HepG2 (cell line): Measurements from ENCODE around the gene P2RY6. TPM values are rescaled to one million over a fixed set of nuclear protein-coding genes. Genes with fewer than 3 reads are reported as not detected.
A peak's percentile ranks its signal among the peaks of the same experiment; 100 is the strongest.

Experiments used
- CENPT ChIP-seq: sonication (generic); formaldehyde crosslinking; IDR thresholded peaks from 2 replicates; pipeline ENCODE4 v1.8.0; 2022; ENCODE audit warnings: low read depth, mild to moderate bottlenecking, moderate library complexity, missing genetic modification reagents
- CREB1 ChIP-seq, 2 experiments: fragments of 450-650 bp in 1 of 2; IDR thresholded peaks; 2 replicates each; pipeline ENCODE4 v1.6.1; 2016 to 2017; ENCODE audit warnings: control low read depth in 1 of 2, mild to moderate bottlenecking in 1 of 2, missing compliant biosample characterization in 1 of 2, missing genetic modification characterization in 1 of 2
- EED ChIP-seq: sonication (generic); formaldehyde crosslinking; IDR thresholded peaks from 2 replicates; pipeline ENCODE4 v1.5.0; 2020; ENCODE audit warnings: mild to moderate bottlenecking, missing genetic modification reagents
- HNF4A ChIP-seq: sonication (generic); formaldehyde crosslinking; IDR thresholded peaks from 2 replicates; pipeline ENCODE4 v1.4.0; 2020; ENCODE audit warnings: missing genetic modification reagents
- MAZ ChIP-seq, 2 experiments: sonication (generic) in 1 of 2; formaldehyde crosslinking in 1 of 2; IDR thresholded peaks; 2 replicates each; pipeline versions ENCODE4 v1.5.0 to v1.6.1; 2012 to 2020; ENCODE audit warnings: low read depth in 2 of 2, mild to moderate bottlenecking in 2 of 2, borderline replicate concordance in 1 of 2, improper control_type of control experiment in 1 of 2, low read length in 1 of 2, missing genetic modification reagents in 1 of 2, moderate library complexity in 1 of 2
- NCOA2 ChIP-seq: sonication (generic); formaldehyde crosslinking; IDR thresholded peaks from 2 replicates; pipeline ENCODE4 v1.8.0; 2022; ENCODE audit warnings: inconsistent platforms
- THAP9 ChIP-seq: sonication (generic); formaldehyde crosslinking; IDR thresholded peaks from 2 replicates; pipeline ENCODE4; 2020; ENCODE audit warnings: missing genetic modification reagents, mild to moderate bottlenecking, borderline replicate concordance
- ZC3H4 ChIP-seq: sonication (generic); formaldehyde crosslinking; IDR thresholded peaks from 2 replicates; pipeline ENCODE4 v1.4.0; 2020; ENCODE audit warnings: missing genetic modification reagents, borderline replicate concordance
- ZNF329 ChIP-seq: sonication (generic); formaldehyde crosslinking; IDR thresholded peaks from 2 replicates; pipeline ENCODE4 v1.9.0; 2021; ENCODE audit warnings: low read depth, mild to moderate bottlenecking, missing genetic modification reagents
- ZNF597 ChIP-seq: sonication (generic); formaldehyde crosslinking; IDR thresholded peaks from 2 replicates; pipeline ENCODE4 v1.5.0; 2020; ENCODE audit warnings: missing genetic modification reagents
- ZNF7 ChIP-seq: IDR thresholded peaks from 2 replicates; pipeline ENCODE4 v1.6.1; 2016; ENCODE audit warnings: missing biosample characterization, missing genetic modification reagents
- ZNF703 ChIP-seq: sonication (generic); formaldehyde crosslinking; IDR thresholded peaks from 2 replicates; pipeline ENCODE4 v1.5.1; 2020; ENCODE audit warnings: missing genetic modification reagents, mild to moderate bottlenecking, moderate library complexity, borderline replicate concordance
- polyA plus RNA-seq, 8 experiments: library from polyadenylated mRNA; depleted of rRNA in 3 of 8; stranded (reverse) in 7 of 8; unstranded in 1 of 8; fragments of >200 nt; fragmentation: Illumina TruSeq in 4 of 8; extraction: Trizol in 4 of 8; gene quantifications; 2 replicates each; pipeline versions ENCODE4 v1.2.1 to v1.2.3, GENCODE V29; 2011 to 2016; ENCODE audit warnings: low read depth in 4 of 8, missing spikeins in 1 of 8, mixed read lengths in 1 of 8; ENCODE audit not compliant: insufficient read depth in 1 of 8
- total RNA-seq, 5 experiments: library from RNA; depleted of rRNA; stranded (reverse); fragments of >200 nt; fragmentation: Illumina TruSeq; extraction: Trizol; gene quantifications; 2 replicates each; pipeline ENCODE4 v1.2.3, GENCODE V29; 2016; ENCODE audit warnings: low read depth in 1 of 5
- TF ChIP-seq, protein P1 (sequence below), 2 experiments: IDR thresholded peaks; 2 replicates each; pipeline ENCODE4 v1.6.1; 2011 to 2012; ENCODE audit warnings: low read length in 2 of 2, borderline replicate concordance in 1 of 2, low read depth in 1 of 2, mild to moderate bottlenecking in 1 of 2, moderate library complexity in 1 of 2
- TF ChIP-seq, protein P2 (sequence below): sonication (generic); formaldehyde crosslinking; IDR thresholded peaks from 2 replicates; pipeline ENCODE4 v1.9.0; 2022; ENCODE audit warnings: missing genetic modification reagents, mild to moderate bottlenecking, borderline replicate concordance

The P2RY6 gene
- total and polyA plus RNA-seq, 2 of the 13 experiments (the other 11 are each of a cell fraction or from before 2014, with no cell fraction given), result 0.09 to 0.29 TPM

GRCh38 chr11:73242251-73243092, 29.7 kb upstream of the P2RY6 start (continued):
- TF ChIP-seq ZNF597 (CRISPR knock-in tag), result no peak
- no peak for TF ChIP-seq NCOA2 (CRISPR knock-in tag)
- TF ChIP-seq ZNF329 (CRISPR knock-in tag), result no peak
- TF ChIP-seq, protein P1, sequence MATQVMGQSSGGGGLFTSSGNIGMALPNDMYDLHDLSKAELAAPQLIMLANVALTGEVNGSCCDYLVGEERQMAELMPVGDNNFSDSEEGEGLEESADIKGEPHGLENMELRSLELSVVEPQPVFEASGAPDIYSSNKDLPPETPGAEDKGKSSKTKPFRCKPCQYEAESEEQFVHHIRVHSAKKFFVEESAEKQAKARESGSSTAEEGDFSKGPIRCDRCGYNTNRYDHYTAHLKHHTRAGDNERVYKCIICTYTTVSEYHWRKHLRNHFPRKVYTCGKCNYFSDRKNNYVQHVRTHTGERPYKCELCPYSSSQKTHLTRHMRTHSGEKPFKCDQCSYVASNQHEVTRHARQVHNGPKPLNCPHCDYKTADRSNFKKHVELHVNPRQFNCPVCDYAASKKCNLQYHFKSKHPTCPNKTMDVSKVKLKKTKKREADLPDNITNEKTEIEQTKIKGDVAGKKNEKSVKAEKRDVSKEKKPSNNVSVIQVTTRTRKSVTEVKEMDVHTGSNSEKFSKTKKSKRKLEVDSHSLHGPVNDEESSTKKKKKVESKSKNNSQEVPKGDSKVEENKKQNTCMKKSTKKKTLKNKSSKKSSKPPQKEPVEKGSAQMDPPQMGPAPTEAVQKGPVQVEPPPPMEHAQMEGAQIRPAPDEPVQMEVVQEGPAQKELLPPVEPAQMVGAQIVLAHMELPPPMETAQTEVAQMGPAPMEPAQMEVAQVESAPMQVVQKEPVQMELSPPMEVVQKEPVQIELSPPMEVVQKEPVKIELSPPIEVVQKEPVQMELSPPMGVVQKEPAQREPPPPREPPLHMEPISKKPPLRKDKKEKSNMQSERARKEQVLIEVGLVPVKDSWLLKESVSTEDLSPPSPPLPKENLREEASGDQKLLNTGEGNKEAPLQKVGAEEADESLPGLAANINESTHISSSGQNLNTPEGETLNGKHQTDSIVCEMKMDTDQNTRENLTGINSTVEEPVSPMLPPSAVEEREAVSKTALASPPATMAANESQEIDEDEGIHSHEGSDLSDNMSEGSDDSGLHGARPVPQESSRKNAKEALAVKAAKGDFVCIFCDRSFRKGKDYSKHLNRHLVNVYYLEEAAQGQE (IDR thresholded peaks at IDR 0.05; ENCODE audit: borderline replicate concordance in 1 of 2, low read depth in 1 of 2, low read length in 2 of 2), result no peak
- TF ChIP-seq ZC3H4 (CRISPR knock-in tag), result no peak
- no peak for TF ChIP-seq ZNF703
- no peak; the same call in 1 of the 2 replicates for TF ChIP-seq THAP9 (CRISPR knock-in tag)
- TF ChIP-seq ZNF7 (CRISPR knock-in tag), result no peak
- TF ChIP-seq, protein P2, sequence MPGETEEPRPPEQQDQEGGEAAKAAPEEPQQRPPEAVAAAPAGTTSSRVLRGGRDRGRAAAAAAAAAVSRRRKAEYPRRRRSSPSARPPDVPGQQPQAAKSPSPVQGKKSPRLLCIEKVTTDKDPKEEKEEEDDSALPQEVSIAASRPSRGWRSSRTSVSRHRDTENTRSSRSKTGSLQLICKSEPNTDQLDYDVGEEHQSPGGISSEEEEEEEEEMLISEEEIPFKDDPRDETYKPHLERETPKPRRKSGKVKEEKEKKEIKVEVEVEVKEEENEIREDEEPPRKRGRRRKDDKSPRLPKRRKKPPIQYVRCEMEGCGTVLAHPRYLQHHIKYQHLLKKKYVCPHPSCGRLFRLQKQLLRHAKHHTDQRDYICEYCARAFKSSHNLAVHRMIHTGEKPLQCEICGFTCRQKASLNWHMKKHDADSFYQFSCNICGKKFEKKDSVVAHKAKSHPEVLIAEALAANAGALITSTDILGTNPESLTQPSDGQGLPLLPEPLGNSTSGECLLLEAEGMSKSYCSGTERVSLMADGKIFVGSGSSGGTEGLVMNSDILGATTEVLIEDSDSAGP, result peak; percentile 61; the same call in 1 of the 2 replicates
- no peak for TF ChIP-seq CENPT (CRISPR knock-in tag)
- 0 out of 2 replicates have a peak, but pooled peaks have one; percentile 15 for TF ChIP-seq HNF4A (CRISPR knock-in tag)
- TF ChIP-seq EED (CRISPR knock-in tag), result no peak
- no peak for TF ChIP-seq MAZ (IDR thresholded peaks at IDR 0.05; ENCODE audit: borderline replicate concordance, low read depth, low read length)
- peak; percentile 58; the same call in 1 of the 2 replicates for TF ChIP-seq MAZ (CRISPR knock-in tag; IDR thresholded peaks at IDR 0.05; ENCODE audit: low read depth)
- TF ChIP-seq CREB1 (IDR thresholded peaks at IDR 0.05), result no peak
- TF ChIP-seq CREB1 (CRISPR knock-in tag; IDR thresholded peaks at IDR 0.05), result peak; percentile 55
